PC-3 (cell line): ENCODE data around the gene PLCL1. TPM values are rescaled to one million over a fixed set of nuclear protein-coding genes. Genes with fewer than 3 reads are reported as not detected.

Source experiments
- ATAC-seq: fragments of 200-7000 bp; cut with Tn5 transposase; 2 replicates; pipeline ENCODE4 v1.9.1; 2020; ENCODE audit warnings: mild to moderate bottlenecking, moderate library complexity
- BruUV-seq: library from RNA; stranded (reverse); fragments of 400-500 nt; replicated peaks from 2 replicates; lab custom pipeline; 2021; lab: Mats Ljungman, UMichigan
- CTCF ChIA-PET: fragments of 300-600 bp; sonication (Branson Sonifier 250); formaldehyde crosslinking; loops from one replicate; lab custom pipeline; 2022; ENCODE audit warnings: antibody characterized with exemption; lab: Charles Lee
- POLR2A ChIA-PET: fragments of 300-600 bp; sonication (Branson Sonifier 250); formaldehyde crosslinking; loops from one replicate; lab custom pipeline; 2022; ENCODE audit warnings: antibody characterized with exemption; ENCODE audit not compliant: unreplicated experiment; lab: Charles Lee
- DNase-seq: peaks from one replicate; pipeline ENCODE4 v3.0.0-alpha.2; 2015
- H2AFZ ChIP-seq: fragments of 300-600 bp; sonication (generic); 2 replicates; pipeline ENCODE4 v1.6.0; 2016; ENCODE audit warnings: antibody characterized with exemption, low read length
- H3F3A ChIP-seq: fragments of 300-600 bp; sonication (generic); one replicate; pipeline ENCODE4 v1.6.0; 2017; ENCODE audit warnings: antibody characterized with exemption, low read length, control low read depth, mild to moderate bottlenecking; ENCODE audit not compliant: unreplicated experiment
- H3K27ac ChIP-seq: fragments of 300-600 bp; sonication (generic); 2 replicates; pipeline ENCODE4 v1.5.1; 2016; ENCODE audit warnings: mild to moderate bottlenecking, low read length
- H3K27me3 ChIP-seq: fragments of 300-600 bp; sonication (generic); 2 replicates; pipeline ENCODE4 v1.6.1; 2016; ENCODE audit warnings: low read length, mixed read lengths
- H3K36me3 ChIP-seq: fragments of 300-600 bp; sonication (generic); 2 replicates; pipeline ENCODE4 v1.6.1; 2016; ENCODE audit warnings: low read depth, mixed run types, low read length, mixed read lengths
- H3K4me1 ChIP-seq: fragments of 300-600 bp; sonication (generic); 2 replicates; pipeline ENCODE4 v1.5.1; 2016; ENCODE audit warnings: low read length; ENCODE audit not compliant: insufficient read depth
- H3K4me2 ChIP-seq: fragments of 300-600 bp; sonication (generic); 2 replicates; pipeline ENCODE4 v1.6.0; 2016; ENCODE audit warnings: low read length
- H3K4me3 ChIP-seq: fragments of 300-600 bp; sonication (generic); 2 replicates; pipeline ENCODE4 v1.5.1; 2016; ENCODE audit warnings: mild to moderate bottlenecking, low read length, mixed read lengths
- H3K79me2 ChIP-seq: fragments of 300-600 bp; sonication (generic); 2 replicates; pipeline ENCODE4 v1.6.1; 2017; ENCODE audit warnings: low read length, mixed read lengths
- H3K9ac ChIP-seq: fragments of 300-600 bp; sonication (generic); 2 replicates; pipeline ENCODE4 v1.6.0; 2016; ENCODE audit warnings: mild to moderate bottlenecking, low read length
- H3K9me2 ChIP-seq: fragments of 300-600 bp; sonication (generic); replicated peaks from 2 replicates; pipeline ENCODE4 v1.6.1; 2016; ENCODE audit warnings: mixed run types, low read length, mixed read lengths
- H3K9me3 ChIP-seq: fragments of 300-600 bp; sonication (generic); 2 replicates; pipeline ENCODE4 v1.6.1; 2016; ENCODE audit warnings: low read length, mixed read lengths
- H4K20me1 ChIP-seq: fragments of 300-600 bp; sonication (generic); 2 replicates; pipeline ENCODE4 v1.6.1; 2016; ENCODE audit warnings: low read length, mixed read lengths
- EZH2 ChIP-seq: fragments of 300-600 bp; sonication (generic); IDR thresholded peaks from one replicate; pipeline ENCODE4 v1.6.1; 2017; ENCODE audit warnings: antibody characterized with exemption, mild to moderate bottlenecking, low read length; ENCODE audit not compliant: unreplicated experiment
- EZH2phosphoT487 ChIP-seq: fragments of 300-600 bp; sonication (generic); IDR thresholded peaks from 2 replicates; pipeline ENCODE4 v1.6.1; 2018; ENCODE audit warnings: mild to moderate bottlenecking, antibody characterized with exemption, low read length, borderline replicate concordance
- intact Hi-C: fragments of 100-400 bp; cut with micrococcal nuclease; formaldehyde crosslinking; loops from 2 replicates; pipeline ENCODE4 v1.9.0; 2023
- total RNA-seq: library from RNA; depleted of rRNA; stranded (reverse); fragments of >200 nt; gene quantifications from 2 replicates; pipeline ENCODE4 v1.2.3, GENCODE V29; 2014
- TF ChIP-seq, protein P1 (sequence below): fragments of 300-600 bp; sonication (generic); conservative IDR thresholded peaks from 2 replicates; pipeline ENCODE4 v1.5.1; 2017; ENCODE audit warnings: antibody characterized with exemption, low read depth, mild to moderate bottlenecking, low read length

Gene PLCL1
- total RNA-seq, 1 experiment from 2014 or later, result not detected

DNA sequence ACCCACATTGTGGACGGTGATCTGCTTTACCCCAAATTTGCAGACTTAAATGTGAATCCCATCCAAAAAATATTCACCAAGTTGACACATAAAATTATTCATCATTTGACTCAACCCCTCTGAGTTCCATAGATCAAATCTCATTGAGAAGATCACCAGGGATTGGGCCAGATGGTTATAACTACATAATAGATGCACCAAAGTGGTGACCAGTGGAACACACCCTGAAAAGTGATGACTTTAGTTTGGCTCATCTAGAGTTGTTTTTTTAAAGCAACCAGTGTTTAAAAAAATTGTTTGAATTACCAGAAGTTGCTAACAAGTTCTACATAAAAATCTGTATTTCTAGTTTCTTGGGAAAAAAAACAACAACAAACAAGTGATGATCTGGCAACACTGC, 155.0 kb downstream of the PLCL1 start:
- no peaks in the 10 kb centered on the region for H3K79me2 ChIP-seq
- no peak overlapping the region for H3K4me3 ChIP-seq
- TF ChIP-seq EZH2, result no peak
- TF ChIP-seq, protein P1, sequence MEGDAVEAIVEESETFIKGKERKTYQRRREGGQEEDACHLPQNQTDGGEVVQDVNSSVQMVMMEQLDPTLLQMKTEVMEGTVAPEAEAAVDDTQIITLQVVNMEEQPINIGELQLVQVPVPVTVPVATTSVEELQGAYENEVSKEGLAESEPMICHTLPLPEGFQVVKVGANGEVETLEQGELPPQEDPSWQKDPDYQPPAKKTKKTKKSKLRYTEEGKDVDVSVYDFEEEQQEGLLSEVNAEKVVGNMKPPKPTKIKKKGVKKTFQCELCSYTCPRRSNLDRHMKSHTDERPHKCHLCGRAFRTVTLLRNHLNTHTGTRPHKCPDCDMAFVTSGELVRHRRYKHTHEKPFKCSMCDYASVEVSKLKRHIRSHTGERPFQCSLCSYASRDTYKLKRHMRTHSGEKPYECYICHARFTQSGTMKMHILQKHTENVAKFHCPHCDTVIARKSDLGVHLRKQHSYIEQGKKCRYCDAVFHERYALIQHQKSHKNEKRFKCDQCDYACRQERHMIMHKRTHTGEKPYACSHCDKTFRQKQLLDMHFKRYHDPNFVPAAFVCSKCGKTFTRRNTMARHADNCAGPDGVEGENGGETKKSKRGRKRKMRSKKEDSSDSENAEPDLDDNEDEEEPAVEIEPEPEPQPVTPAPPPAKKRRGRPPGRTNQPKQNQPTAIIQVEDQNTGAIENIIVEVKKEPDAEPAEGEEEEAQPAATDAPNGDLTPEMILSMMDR, result no peak
- no peak for TF ChIP-seq EZH2phosphoT487
- H3K27ac ChIP-seq, result no peak overlapping the region
- ATAC-seq, result no peak
- no peaks in the 10 kb centered on the region for H3K4me1 ChIP-seq
- no peaks in the 10 kb centered on the region for H3K9me3 ChIP-seq
- H3F3A ChIP-seq, result no peaks in the 10 kb centered on the region
- H3K4me2 ChIP-seq, result no peak overlapping the region
- POLR2A ChIA-PET, result no interaction called here
- no peak overlapping the region for H2AFZ ChIP-seq
- no peak overlapping the region for H3K9ac ChIP-seq
- CTCF ChIA-PET, result no interaction called here
- H4K20me1 ChIP-seq, result no peaks in the 10 kb centered on the region
- H3K36me3 ChIP-seq, result no peaks in the 10 kb centered on the region
- H3K9me2 ChIP-seq, result no peaks in the 10 kb centered on the region
- no TSS peak for BruUV-seq
- intact Hi-C loops, result no loop called here
- H3K27me3 ChIP-seq, result no peaks in the 10 kb centered on the region
- DNase-seq, result no peak

DNA sequence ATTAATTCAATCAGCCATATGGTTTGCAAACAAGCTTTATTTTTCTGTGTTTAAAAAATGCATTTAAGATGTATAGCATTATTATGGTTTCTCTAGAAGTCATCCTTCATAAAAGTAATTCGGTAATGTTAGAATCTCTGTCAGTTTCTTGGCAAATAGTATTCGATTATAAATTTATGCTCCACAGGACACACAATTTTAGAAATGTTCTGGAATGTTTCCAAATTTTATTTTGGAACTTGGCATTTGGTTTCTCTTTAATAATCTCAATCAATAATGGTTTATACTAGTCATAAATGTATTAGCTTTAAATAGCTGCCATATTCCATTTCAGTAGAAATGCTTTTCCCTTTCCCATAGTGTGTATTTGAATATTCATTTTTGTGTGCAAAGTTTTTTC, 156.4 kb downstream of the PLCL1 start:
- no peak for ATAC-seq
- no peaks in the 10 kb centered on the region for H4K20me1 ChIP-seq
- H3K9me2 ChIP-seq, result no peaks in the 10 kb centered on the region
- H3K79me2 ChIP-seq, result no peaks in the 10 kb centered on the region
- BruUV-seq, result no TSS peak
- intact Hi-C loops, result no loop called here
- no peak overlapping the region for H3K4me2 ChIP-seq
- H3K4me1 ChIP-seq, result no peaks in the 10 kb centered on the region
- no peak for DNase-seq
- H3K27me3 ChIP-seq, result no peaks in the 10 kb centered on the region
- no peak overlapping the region for H3K27ac ChIP-seq
- TF ChIP-seq EZH2phosphoT487 (no peak), EZH2 (no peak)
- TF ChIP-seq, protein P1, result no peak
- no peaks in the 10 kb centered on the region for H3F3A ChIP-seq
- POLR2A ChIA-PET, result no interaction called here
- H3K4me3 ChIP-seq, result no peak overlapping the region
- H3K36me3 ChIP-seq, result no peaks in the 10 kb centered on the region
- H3K9ac ChIP-seq, result no peak overlapping the region
- no peaks in the 10 kb centered on the region for H3K9me3 ChIP-seq
- CTCF ChIA-PET, result no interaction called here
- H2AFZ ChIP-seq, result no peak overlapping the region

DNA sequence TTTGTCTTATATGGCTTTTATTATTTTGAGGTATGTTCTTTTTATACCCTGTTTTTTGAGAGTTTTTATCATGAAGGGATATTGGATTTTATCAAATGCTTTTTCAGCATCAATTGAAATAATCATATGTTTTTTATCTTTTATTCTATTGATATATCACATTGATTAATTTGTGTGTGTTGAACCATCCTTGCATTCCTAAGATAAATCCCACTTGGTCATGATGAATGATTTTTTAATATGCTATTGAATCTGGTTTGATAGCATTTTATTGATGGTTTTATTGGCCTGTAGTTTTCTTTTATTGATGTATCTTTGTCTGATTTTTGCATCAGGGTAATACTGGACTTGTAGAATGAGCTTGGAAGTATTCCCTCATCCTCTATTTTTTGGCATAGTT, 160.3 kb downstream of the PLCL1 start:
- Histone ChIP-seq H3K4me1 (no peaks in the 10 kb centered on the region), H3F3A (no peaks in the 10 kb centered on the region), H3K9me2 (no peaks in the 10 kb centered on the region), H3K9ac (no peak overlapping the region), H3K4me3 (no peak overlapping the region), H4K20me1 (no peaks in the 10 kb centered on the region), H3K4me2 (no peak overlapping the region), H2AFZ (no peak overlapping the region), H3K9me3 (no peaks in the 10 kb centered on the region), H3K36me3 (no peaks in the 10 kb centered on the region), H3K79me2 (no peaks in the 10 kb centered on the region), H3K27me3 (no peaks in the 10 kb centered on the region), H3K27ac (no peak overlapping the region)
- DNase-seq (no peak), ATAC-seq (no peak)
- ChIA-PET POLR2A (no interaction called here), CTCF (no interaction called here)
- BruUV-seq, result no TSS peak
- no peak for TF ChIP-seq EZH2
- TF ChIP-seq, protein P1, result no peak
- TF ChIP-seq EZH2phosphoT487, result no peak
- intact Hi-C loops, result no loop called here
